Measurements from ENCODE around the gene CD74.

- no peak for TF ChIP-seq CTCF (IDR thresholded peaks at IDR 0.05)
- TF ChIP-seq POLR2AphosphoS5 (IDR thresholded peaks at IDR 0.05) = no peak
- TF ChIP-seq POLR2A (IDR thresholded peaks at IDR 0.05) = no peak
Observed at GRCh38 chr5:150451594-150451993, 38.9 kb upstream of the CD74 start.

Measured in breast epithelium (tissue), 3 donors.